Hair follicle dermal papilla cell (primary cell): ENCODE measurements around the gene LRRC15. TPM values are rescaled to one million over a fixed set of nuclear protein-coding genes. Genes with fewer than 3 reads are reported as not detected.

ENCODE experiments used
- total RNA-seq: library from RNA; depleted of rRNA; stranded (reverse); fragments of >200 nt; gene quantifications from 2 replicates; pipeline ENCODE4 v1.2.3, GENCODE V29; 2012

LRRC15 gene
- total RNA-seq: 9.0 and 14.3 TPM in 2 replicates

DNA sequence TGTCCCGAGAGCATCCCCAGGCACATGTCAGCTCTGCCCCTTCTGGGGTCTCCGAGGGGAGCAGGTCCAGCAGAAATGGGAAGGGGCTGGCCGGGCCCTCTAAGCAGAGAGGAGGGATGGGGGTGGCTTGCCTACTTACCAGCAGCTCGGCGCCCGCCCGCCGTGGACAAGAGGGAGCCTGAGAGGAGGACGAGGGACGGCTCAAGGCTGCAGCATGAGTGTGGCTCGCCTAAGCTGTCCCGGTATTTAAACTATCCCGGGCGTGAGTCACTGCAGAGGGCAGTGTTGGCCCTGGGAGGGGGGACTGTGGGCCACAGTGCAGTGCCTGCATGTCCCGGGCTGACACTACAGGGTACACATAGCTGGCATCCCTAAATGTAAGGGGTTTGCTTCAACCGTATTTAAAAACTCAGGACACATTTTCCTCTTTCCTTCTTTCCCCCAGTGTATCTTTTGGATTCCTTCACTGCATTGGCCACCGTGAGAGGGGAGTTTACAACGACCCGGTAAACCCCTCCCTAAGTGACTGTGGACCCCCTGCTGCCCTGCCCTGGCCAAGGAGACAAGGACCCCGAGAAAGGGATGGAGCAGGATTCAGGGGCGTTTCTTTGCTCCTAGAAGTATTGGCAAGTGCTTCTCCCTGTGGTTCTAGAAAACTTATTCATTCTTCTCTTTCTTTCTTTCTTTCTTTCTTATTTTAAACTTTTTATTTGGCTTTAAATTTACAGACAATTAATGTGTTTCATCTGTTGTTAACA lies at the start of gene LRRC15:
Gene LRRC15, minus strand, starts transcription at position 222 of the 758 bp plus-strand sequence. CDS start 8,700 bp downstream, outside the sequence.

DNA sequence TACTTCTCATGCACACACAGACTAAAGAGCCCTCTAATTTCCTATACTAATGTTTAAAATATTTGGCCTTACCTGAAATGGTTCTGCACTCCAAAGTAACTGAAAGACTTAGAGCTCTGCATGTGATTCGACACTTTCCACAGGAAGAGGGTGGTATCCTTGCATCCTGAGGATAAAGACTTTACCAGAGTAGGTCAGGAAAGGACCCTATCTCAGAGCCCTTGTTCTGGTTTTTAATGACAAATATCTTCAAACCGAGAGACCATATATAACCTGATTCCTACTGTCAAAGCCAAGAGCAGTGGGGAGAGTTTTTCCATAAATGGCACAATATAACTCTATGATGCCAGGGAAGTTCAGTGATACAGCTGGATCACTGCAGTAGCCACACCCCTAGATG lies 29.6 kb upstream of the LRRC15 start, which contains the start of gene GP5:
Gene GP5, minus strand, starts transcription at position 101 of the 400 bp plus-strand sequence. CDS start 984 bp downstream, outside the sequence.

DNA sequence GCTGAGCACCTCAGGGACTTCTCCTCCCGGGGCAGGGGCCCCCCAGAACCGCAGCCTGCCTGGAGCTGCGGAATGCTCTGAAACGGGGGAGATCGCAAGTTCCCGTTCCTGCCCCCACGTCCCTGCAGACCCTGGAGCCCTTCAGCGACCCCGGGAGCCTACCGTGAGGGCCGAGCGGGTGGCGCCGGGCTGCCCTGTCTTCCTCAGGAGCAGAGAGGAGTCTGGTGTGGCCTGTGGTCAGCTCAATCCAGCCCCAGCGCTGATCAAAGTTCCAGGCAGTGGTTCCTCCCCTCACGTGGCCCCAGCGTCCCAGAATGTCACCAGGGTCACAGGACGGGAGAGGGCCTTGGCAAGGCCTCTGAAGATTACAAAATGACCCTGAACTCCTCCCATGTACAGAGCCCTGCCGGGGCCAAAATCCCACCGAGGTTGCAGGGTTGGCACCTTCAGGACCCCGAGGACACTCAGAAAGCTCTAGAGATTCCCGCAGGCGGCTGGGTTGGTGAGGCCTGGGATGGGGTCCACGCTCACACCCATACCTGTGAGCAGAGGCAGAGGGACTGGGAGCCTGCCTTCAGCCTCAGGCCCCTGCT lies 18.4 kb downstream of the LRRC15 start, which contains the start of gene CPN2:
Gene CPN2, minus strand, starts transcription at position 249 of the 593 bp plus-strand sequence. CDS start 8,626 bp downstream, outside the sequence.

Other genes starting within 250 kb of the LRRC15 start
- 5.0 and 6.3 TPM in 2 replicates for gene HES1, start 233.6 kb downstream of the LRRC15 start, total RNA-seq
- gene CPN2, start 18.4 kb downstream of the LRRC15 start, total RNA-seq: under 0.01 TPM in 1 of 2 replicates, not detected in the other
- not detected in 2 replicates for gene GP5, start 29.5 kb upstream of the LRRC15 start, total RNA-seq
- 260 and 269 TPM in 2 replicates for gene ATP13A3, start 117.3 kb upstream of the LRRC15 start, total RNA-seq